Activated naive CD4-positive, alpha-beta T cell treated with anti-CD3 and anti-CD28 coated beads, Interleukin-2, amount 50 U/mL, for 16 hours (primary cell): ENCODE measurements around the gene NOTCH2.
"Not testable (repeated sequence)": the region's sequence is repeated elsewhere in the genome, so short reads cannot be mapped to it uniquely, and the experiment has no call there.

Experiments
- DNase-seq: peaks from one replicate; pipeline ENCODE4 v3.0.0-alpha.2; 2020

Gene NOTCH2

DNA sequence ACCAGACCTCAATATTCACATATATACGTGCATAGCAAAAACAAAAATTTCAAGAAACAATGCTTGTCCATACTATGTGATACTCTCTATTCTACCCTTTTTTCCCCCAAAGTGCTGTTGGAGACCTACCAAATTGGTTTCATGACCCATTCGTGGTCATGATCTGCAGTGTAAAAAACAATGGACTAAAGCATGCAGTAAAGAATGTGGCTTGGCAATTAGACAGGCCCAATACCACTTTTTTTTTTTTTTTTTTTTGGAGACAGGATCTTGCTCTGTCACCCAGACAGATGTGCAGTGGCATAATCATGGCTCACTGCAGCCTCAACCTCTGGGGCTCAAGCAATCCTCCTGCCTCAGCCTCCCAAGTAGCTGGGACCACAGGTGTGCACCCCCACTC is 21.3 kb downstream of the NOTCH2 start:
- DNase-seq, result not testable (repeated sequence)

DNA sequence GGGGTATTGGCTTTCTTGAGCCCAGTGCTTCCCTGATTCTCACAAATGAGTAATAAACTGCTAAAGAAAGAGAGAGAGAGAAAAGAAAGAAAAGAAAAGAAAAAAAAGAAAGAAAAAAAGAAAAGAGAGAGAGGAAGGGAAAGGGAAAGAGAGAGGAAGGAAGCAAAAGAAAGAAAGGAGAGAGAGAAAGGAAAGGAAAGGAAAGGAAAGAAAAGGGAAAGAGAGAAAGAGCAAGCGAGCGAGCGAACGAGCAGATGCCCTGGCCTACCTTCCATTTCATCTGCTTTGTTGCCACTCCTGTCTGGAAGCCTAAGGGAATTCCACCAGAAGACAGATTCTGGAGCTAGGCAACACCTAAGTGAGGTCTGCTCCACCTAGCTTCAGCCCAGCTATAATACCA is 27.7 kb downstream of the NOTCH2 start:
- not testable (repeated sequence) for DNase-seq

DNA sequence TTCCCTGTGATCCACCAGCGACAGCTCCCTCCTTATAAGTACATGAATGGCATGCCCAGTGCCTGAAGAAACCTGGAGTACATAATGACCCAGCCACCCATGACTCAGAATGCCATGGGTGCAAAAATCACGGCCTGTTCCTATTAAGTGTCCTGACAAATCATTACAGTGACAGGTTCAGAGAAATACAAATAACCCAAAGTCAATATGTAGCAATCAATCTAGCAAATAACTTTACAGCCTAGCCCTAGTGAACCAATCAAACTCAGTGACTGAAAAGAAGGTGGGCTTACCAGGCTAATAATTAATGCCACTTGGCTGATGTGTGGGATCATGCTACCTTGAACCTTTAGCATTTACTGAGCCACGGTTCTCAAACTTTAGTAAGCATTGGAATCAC is 37.2 kb downstream of the NOTCH2 start:
- DNase-seq, result not testable (repeated sequence)

DNA sequence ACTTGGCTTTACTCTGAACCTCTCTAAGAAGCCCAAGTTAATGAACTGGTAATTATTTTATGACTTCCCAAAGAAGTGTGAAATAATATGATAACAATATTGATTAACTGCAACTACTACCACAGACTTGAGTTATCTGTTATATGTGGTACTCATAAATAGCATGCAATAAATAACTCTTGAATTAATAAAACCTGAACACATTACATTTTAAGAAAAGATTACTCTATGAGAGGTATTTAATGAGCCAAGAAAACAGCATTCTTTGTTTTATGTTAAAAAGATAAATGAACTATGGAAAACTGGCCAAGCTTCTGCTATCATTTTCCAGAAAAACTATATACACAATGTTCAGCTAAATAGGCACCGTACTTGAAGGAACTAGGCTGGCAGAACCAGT is 45.7 kb downstream of the NOTCH2 start:
- DNase-seq, result not testable (repeated sequence)

DNA sequence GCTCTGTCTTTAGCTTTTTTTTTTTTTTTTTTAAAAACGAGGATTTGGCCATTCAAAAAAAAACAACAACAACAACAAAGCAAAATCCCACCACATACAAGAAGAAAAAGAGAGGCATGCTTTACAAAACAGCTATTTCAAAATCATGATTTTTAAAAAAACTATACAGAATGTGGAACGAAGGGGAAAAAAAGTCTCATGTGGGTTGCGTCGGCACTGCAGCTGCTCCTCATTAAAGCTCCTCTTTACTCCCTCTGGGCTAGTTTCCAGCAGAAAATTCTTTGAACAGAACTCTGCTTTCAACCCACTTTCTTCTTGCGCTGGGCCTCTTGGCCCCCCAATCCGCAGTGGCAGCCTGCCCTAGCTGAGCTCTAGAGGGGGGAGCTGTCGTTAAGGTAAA is 54.5 kb downstream of the NOTCH2 start:
- DNase-seq, result not testable (repeated sequence)

DNA sequence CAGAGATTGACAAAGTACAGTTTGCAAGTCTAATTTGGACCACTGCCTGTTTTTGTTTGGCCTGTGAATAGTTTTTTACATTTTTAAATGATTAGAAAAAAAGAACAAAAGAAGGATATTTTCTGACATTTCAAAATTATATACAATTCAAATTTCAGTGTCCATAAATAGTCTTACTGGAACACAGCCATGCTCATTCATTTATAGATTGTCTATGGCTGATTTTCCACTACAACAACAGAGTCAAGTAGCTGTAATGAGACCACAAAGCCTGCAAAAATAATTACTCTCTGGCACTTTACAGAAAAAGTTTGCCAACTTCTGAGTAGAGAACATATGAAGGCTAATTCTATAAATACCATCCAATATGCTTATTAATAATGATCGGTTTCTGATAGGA is 61.1 kb downstream of the NOTCH2 start:
- DNase-seq, result not testable (repeated sequence)

DNA sequence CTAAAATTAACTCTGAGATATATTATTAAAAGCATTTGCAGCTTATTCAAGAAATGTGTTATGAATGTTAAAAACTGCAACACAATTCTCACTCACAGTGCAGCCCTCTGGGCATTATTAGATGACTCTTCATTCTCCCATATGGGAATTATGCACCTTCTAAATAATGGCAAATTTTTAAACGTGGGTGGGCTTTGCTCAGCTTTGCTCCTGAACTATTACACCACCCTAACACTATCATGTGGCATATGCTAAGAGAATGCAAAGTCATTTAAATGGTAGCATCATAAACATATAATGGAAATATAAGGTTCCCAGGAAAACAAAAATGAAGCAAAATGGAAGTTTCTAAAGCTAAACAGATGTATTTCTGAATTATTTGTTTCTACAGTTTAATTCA is 61.6 kb downstream of the NOTCH2 start:
- DNase-seq, result not testable (repeated sequence)

DNA sequence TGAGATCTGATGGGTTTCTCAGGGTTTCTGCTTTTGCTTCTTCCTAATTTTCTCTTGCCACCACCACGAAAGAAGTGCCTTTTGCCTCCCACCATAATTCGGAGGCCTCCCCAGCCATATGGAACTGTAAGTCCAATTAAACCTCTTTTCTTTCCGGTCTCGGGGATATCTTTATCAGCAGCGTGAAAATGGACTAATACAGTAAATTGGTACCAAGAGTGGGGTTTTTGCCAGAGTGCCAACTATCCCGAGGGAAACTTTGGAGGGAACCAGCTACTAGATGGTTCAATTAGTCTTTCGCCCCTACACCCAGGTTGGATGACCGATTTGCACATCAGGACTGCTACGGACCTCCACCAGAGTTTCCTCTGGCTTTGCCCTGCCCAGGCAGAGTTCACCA is 68.4 kb downstream of the NOTCH2 start:
- DNase-seq, result not testable (repeated sequence)

DNA sequence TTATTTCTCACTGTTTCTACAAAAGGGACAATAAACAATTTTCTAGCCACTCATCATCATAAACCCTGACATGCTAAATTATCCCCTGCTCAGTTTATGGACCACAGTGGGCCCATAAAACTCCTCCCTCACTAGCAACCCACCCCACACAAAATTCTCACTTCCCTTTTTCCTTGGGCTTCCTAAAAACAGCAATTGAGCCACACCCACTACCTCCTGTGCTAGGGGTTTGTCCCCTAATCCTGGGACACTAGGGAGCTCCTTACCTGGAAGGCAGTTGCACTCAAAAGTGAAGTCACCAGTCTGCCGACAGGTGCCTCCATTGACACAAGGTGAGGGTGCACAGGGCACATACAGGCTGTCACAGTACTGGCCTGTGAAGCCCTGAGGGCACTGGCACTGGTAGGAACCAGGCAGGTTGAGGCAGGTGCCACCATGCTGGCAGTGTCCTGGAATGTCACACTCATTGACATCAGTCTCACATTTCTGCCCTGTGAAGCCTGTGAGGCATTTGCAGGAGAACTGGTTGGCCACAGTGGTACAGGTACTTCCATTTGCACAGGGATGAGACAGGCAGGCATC is 72.6 kb downstream of the NOTCH2 start:
- not testable (repeated sequence) for DNase-seq

DNA sequence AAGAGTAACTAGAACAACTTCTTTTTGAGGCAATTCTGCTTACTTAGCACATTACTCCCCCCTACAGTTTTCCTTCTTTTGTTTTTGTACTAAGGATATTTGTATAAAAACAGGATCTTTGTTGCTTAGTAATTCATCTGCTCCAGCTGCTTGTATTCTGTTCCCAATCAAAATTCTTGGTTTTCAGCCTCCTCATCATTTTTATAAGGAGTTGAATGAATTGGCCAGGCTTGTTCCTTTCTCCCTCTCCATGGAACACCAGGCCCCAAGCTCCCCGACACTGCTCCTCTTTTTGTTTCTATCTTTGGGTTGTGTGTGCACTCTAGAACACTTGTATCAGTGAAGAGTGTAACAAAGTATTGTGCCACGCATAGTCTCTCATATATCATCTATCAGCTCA is 73.5 kb downstream of the NOTCH2 start:
- not testable (repeated sequence) for DNase-seq

DNA sequence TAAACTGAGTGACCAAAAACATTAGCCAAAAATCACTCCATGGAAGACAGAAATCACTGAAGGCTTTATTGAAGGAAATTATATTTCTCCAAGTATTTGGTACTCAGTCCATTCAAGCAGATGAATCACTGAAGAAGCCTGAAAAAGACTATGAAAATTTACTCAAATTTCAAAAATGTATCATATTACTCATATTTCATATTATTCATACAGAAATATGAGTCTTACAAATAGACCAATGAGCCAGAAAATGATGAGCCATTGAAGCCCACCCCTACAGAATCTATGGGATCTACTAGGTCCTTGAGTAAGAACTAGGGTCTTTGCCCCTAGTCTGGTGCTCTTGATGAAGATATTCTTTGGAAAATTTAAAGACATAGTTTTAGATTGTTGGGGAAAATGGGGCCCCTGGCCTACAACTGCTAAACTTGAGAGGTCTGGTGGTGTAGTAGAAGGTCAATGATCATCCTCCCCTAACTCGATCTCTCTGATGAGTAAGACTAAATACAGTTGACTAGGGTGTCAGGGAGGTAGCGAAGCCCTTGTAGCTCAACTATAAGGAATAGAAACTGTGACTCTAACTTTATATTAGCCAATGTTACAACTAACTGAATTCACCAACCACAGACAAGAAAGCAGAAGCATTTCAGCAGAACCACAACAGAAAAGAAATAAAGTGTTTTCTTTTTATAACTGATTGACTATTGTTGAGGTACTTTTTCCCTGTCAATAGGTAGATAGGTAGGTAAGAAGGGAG is 81.0 kb downstream of the NOTCH2 start:
- no peak for DNase-seq

DNA sequence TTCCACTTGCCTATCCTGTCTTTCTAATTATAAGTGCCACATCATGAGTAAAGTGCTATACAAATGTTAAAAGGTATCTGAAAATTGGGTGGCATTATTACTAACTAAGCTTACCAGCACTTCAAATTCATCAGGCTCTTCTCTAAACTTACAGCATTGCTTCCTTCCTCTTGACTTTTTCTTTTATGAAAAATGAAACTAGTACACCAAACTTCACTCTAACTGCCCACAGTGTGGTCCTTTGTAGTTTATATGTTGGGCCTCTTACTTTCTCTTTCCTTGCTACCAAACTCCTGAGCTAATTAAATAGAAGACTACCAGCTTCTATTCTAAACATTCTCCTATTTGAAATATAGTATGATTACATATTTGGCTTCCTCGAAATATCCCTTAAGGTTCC is 81.8 kb downstream of the NOTCH2 start:
- no peak for DNase-seq

DNA sequence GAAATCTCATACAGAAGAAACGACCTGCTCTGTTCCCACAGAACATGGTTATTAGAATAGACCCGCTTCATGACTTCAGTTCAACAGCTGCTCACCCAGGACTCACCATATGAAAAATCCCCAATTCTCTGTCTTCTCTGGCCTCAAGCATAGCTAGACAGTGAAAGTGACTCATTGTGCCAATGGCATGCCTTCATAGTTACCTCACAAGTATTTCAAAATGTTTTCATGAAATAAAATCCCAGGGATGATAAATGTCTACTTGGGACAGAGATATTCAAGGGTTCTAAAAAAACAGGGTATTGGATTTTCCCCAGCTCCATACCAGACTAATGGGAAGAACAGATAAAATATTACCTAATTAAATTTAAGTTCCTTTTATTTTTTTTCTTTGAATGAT is 82.3 kb downstream of the NOTCH2 start:
- DNase-seq, result no peak

DNA sequence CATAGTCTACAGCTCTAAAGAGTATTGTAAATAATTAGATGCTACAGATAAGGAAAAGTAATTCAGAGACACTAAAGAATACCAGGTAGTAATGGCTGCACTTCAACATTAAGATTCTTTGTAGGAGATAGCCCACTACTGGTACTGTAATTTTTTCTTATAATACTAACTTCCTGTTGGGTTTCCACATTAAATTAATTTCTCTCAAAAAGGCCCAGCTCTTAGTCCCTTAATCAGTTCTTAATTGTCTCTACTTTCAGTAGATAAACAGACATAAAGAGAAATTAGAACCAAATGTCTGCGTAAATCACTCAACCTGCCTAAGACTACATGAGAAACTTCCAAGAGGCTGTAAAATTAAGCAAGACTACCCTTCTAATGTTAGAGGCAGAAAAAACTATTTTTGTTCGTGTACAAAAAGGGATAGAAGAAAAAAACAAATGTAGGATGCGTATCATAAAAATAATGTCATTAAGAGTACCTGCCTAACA is 83.4 kb downstream of the NOTCH2 start:
- DNase-seq, result no peak

DNA sequence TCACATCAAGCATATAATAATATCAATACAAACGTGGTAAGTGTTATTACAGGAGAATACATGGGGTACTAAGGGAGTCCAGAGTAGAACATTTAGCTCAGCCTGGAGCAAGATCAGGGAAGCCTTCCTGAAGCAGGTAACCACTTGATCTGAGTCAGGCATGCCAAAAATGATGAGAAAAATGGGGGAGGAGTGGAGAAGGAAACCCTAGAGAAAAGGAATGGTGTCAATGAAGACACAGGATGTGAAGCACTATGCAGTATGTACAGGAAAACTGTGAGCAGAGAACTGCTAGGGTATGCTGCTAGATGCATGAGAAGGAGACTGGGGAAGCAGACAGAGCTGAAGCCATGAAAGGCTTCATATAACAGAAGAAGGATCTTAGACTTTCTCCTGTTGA is 84.7 kb downstream of the NOTCH2 start:
- DNase-seq, result no peak

DNA sequence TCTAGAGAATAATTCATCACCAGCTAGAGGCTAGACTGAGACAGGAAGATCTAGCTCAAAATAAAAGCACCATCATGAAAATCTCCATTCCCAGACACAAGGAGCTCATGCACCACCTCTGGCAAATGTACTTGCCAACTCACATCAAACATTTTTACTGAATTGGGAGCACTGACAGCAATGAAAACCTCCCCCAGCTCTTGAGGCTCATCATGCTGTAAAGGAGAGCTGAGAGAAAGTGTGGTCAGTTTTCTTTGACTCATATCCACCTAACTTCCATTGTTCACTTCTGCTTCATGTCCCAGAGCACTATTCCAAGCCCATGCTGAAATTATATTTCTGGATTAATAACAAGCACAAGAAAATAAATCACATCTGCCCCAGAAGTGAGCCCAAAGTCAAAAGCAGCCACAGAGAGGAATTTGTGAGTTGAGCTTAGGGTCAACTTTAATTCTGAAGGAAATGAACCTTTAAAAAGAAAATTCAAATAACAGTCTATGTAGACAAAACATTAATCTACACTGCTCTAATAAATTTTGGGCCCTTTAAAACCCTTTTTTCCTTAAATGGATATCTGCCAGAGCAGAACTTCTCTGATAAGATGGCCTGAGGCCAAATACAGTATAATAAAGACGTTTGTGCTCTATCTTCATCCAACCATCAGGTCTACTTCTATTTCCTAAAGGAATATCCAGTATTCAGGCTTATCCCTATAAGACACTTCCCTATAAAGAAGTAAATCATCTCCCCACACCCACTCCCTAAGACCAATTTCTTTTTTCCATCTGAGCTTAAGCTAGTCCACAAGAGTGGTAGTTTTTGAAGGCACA is 87.3 kb downstream of the NOTCH2 start:
- DNase-seq, result no peak

DNA sequence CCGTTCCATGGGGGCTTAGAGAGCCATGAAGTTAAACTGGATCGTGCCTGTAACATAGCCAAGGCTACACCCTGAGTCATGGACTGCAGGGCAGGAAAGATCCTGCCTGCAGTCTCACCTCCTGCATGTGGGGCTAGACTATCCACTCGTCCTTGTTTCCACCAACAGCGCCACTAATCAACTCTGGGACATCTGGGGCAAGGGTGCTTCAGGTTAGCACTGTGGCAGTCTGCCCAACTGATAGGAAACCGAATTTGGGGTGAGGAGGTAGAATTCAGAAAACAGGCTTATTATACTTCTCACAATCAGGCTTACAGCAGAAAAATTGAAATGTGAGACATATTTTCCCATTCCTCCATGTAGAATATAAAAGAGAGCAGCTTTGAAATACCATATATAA is 88.0 kb downstream of the NOTCH2 start:
- no peak for DNase-seq

DNA sequence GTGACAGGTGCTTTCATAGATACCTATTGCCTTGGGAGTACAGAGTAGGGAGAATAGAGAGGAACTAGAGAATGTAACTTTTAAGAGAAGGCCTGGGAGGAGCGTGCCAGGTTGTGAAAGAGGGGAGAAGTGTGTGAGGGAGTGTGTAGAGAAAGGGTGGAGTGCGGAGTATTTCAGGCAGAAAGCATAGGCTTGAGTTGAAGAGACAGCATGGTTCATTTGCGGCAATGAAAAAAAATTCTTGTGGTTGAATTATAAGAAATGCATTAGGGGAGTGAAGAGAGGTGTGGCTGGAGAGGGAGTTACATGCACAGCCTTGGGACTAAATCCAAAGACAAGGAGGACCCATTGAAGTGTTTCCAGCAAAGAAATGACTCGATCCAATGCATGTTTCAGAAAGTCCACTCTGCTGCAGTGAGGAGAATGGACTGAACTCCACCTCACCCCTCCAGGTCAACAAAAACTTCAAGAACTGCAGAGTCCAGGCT is 91.4 kb downstream of the NOTCH2 start:
- DNase-seq, result no peak

DNA sequence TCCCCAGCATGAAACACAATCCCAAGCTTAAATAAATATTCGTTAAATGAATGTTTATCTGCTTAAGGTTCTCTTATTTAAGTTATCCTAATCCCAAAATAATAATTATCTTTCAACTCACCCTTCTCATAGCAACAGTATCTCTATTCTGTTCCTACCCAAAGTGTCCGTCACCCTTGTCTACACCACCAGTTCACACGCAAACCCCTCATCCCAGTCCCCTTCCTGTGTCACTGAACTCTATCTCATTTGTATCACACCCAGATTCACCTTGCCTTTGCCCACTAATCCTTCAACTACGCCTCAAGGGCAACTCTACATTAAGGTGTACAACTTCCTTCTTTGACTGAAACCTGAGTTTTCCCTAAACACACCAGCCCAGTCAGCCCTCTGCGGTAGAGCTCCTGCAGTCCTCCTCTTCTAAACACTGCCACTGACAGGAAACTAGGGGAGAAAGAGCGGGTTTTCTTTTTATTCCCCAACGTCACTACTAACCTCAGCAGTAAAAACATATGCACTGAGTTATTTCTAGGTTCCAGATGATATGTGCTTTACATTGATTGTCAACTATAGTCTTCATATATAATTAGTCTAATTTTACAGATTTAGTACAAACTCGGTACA is 92.2 kb downstream of the NOTCH2 start:
- DNase-seq, result not testable (repeated sequence)

DNA sequence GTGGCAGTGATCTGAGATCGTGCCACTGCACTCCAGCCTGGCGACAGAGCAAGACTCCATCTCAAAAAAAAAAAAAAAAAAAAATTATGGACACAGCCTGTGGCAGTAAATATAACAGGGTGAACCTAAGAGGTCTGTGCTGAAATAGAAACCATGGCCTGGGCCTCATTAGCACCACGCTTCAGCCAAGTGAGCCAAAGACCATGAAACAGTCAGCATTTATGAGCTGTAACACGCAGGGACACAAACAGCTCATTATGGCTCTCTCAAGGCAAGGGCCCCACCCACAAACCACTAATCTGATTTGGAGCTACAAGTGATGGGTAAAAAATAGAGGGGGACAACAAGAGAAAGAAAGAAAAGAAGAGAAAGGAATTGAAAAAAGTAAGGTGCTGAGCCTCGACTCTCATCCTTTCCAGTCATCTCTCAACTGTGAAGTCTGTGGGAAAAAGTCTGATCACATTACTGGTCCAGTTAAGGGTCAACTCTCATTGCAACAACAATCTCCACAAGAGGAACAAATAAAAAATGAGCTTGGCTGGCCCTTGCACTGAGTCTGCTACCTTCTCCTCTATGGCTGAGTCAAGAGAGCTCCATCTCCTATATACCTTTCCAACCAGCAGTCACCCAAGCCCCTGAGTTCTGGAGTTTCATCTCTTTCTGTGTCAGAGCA is 93.7 kb downstream of the NOTCH2 start:
- DNase-seq, result not testable (repeated sequence)

DNA sequence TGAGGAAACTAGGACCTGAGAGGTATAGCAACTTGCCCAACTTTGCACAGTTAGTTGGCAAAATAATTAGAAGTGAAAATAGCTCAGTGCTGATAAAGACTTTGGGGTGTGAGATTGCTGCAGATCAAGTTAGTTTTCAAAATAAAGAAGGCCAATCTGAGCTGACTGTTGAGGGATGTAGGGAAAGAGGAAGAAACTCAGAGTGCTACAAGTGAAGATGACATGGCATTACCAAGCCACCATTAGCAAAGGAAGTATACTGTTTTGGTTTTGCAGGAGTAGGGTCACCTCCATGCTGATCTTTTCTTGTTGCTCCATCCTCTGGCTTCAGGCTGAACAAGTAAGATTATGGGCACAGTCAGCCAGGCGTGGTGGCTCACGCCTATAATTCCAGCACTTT is 94.5 kb downstream of the NOTCH2 start:
- no peak for DNase-seq

DNA sequence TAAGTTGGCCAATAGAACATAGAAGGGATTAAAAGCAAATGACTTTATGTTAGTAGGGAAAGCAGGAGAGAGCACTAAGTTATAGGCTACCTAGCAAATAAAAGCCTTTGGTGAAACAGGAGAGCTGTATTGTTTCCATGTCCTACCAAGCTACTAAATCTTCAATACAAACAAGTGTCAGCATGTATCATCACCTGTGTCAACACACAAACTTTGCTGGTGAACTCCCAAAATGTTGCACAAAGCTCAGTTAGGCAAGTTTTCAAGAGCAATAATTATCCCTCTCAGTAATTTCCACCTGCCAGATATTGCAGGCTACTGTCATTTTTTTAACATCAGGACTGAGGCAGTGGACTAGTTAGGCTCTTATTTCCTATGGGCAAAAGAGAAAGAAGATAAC is 95.4 kb downstream of the NOTCH2 start:
- no peak for DNase-seq
